Transverse colon (tissue), 4 donors: Measurements from ENCODE around the gene DOLK. TPM values are rescaled to one million over a fixed set of nuclear protein-coding genes. Genes with fewer than 3 reads are reported as not detected.

ENCODE experiments used
- DNase-seq: peaks from one replicate; pipeline ENCODE4 v3.0.0-alpha.2; 2019
- H3K27ac ChIP-seq, 4 donors: fragments of 200-600 bp; sonication (generic); 2 replicates each; pipeline ENCODE4 v1.5.1; 2016 to 2018; ENCODE audit warnings: inconsistent platforms in 4 of 4
- H3K27me3 ChIP-seq: fragments of 200-600 bp; sonication (generic); 2 replicates; pipeline ENCODE4 v1.5.1; 2017; ENCODE audit warnings: inconsistent platforms
- H3K36me3 ChIP-seq, 4 donors: fragments of 200-600 bp; sonication (generic); 2 replicates each; pipeline ENCODE4 v1.5.1; 2017 to 2019; ENCODE audit warnings: inconsistent platforms in 4 of 4
- H3K4me1 ChIP-seq, 4 donors: fragments of 200-600 bp; sonication (generic); 2 replicates each; pipeline ENCODE4 v1.5.1; 2017 to 2020; ENCODE audit warnings: inconsistent platforms in 4 of 4
- H3K4me3 ChIP-seq, 4 donors: fragments of 200-600 bp; sonication (generic); 1 replicate in 1 of 4; 2 replicates in 3 of 4; pipeline versions ENCODE4 v1.5.1 to v1.6.1; 2017 to 2019; ENCODE audit warnings: inconsistent platforms in 4 of 4
- H3K9me3 ChIP-seq, 2 donors: fragments of 200-600 bp; sonication (generic); 2 replicates each; pipeline ENCODE4 v1.5.1; 2017 to 2019; ENCODE audit warnings: inconsistent platforms in 2 of 2
- CTCF ChIP-seq, 5 experiments: fragments of 200-600 bp in 3 of 5; fragments of 450-650 bp in 2 of 5; sonication (generic) in 3 of 5; IDR thresholded peaks; 1 replicate in 2 of 5; 2 replicates in 3 of 5; pipeline ENCODE4 v1.5.1; 2016 to 2017; ENCODE audit warnings: antibody characterized with exemption in 5 of 5, inconsistent platforms in 3 of 5, mild to moderate bottlenecking in 2 of 5, moderate library complexity in 1 of 5
- EP300 ChIP-seq: sonication (generic); formaldehyde crosslinking; IDR thresholded peaks from one replicate; pipeline ENCODE4 v1.6.1; 2017; ENCODE audit warnings: antibody characterized with exemption, low read depth
- POLR2A ChIP-seq: fragments of 450-650 bp; IDR thresholded peaks from one replicate; pipeline ENCODE4 v1.6.1; 2016; ENCODE audit warnings: antibody characterized with exemption, mild to moderate bottlenecking, moderate library complexity
- POLR2AphosphoS5 ChIP-seq, 3 donors: sonication (generic); formaldehyde crosslinking; IDR thresholded peaks; one replicate each; pipeline ENCODE4 v1.6.1; 2016; ENCODE audit warnings: antibody characterized with exemption in 3 of 3
- WGBS, 2 donors: methylation state at CpG; one replicate each; pipeline ENCODE4 v1.1.5; 2018; ENCODE audit warnings: low coverage in 1 of 2; 5-methylcytosine and 5-hydroxymethylcytosine counted together
- in situ Hi-C, 4 donors: fragments of 200-750 bp; cut with MboI; loops; one replicate each; pipeline versions ENCODE4 v1.15.0 to v1.15.1; 2017; ENCODE audit warnings: low sequenced_read_pairs in 3 of 4, low pct_ligation_motif_present in 1 of 4, low pct_unique_long_range_greater_than_20kb in 1 of 4
- intact Hi-C: fragments of 100-400 bp; cut with DNase I; formaldehyde crosslinking; loops from one replicate; pipeline ENCODE4 v1.15.1; 2023; ENCODE audit warnings: low total_unique reads
- total RNA-seq, 4 donors: library from RNA; depleted of rRNA; stranded (reverse); fragments of >200 nt; gene quantifications; one replicate each; pipeline ENCODE4 v1.1.0, GENCODE V29; 2016

Gene DOLK
- total RNA-seq, 4 donors from 2014 or later: 9.2 to 20.6 (median 11.7) TPM

- intact Hi-C loops (no loop called here), in situ Hi-C loops (no loop called here)
- peaks cover 0 to 20% (median 8%) of the 10 kb centered on the region in 4 donors for H3K36me3 ChIP-seq
- H3K4me1 ChIP-seq: peaks cover 36 to 41% (median 38%) of the 10 kb centered on the region in 4 donors
- H3K27me3 ChIP-seq: no peaks in the 10 kb centered on the region
- no peak for DNase-seq
- 61% methylated on average over 8 of the region's 8 CpGs; no CpG with 5 or more reads in 1 of the 2 donors for WGBS, 2 donors
- no peaks in the 10 kb centered on the region for H3K9me3 ChIP-seq
- H3K27ac ChIP-seq: peak overlapping the region; percentile 22 to 68 (median 64)
- TF ChIP-seq CTCF (IDR thresholded peaks at IDR 0.05) (no peak), POLR2A (no peak), EP300 (no peak), POLR2AphosphoS5 (IDR thresholded peaks at IDR 0.05) (peak in 2 of 3 donors; percentile 16 to 32)
- no peak overlapping the region for H3K4me3 ChIP-seq
These were observed 35.8 kb downstream of the DOLK start for GRCh38 chr9:128911529-128912035.

- WGBS, 2 donors: 92% methylated on average over 6 of the region's 6 CpGs; no CpG with 5 or more reads in 1 of the 2 donors
- no peaks in the 10 kb centered on the region for H3K9me3 ChIP-seq
- H3K27ac ChIP-seq: peak overlapping the region; percentile 22 to 68 (median 64)
- peaks cover 0 to 20% (median 8%) of the 10 kb centered on the region in 4 donors for H3K36me3 ChIP-seq
- intact Hi-C loops: no loop called here
- in situ Hi-C loops: no loop called here
- TF ChIP-seq POLR2AphosphoS5 (IDR thresholded peaks at IDR 0.05): no peak
- TF ChIP-seq POLR2A: no peak
- no peak for TF ChIP-seq EP300
- TF ChIP-seq CTCF (IDR thresholded peaks at IDR 0.05): no peak
- H3K4me1 ChIP-seq: peaks cover 29 to 34% (median 31%) of the 10 kb centered on the region in 4 donors
- DNase-seq: no peak
- no peaks in the 10 kb centered on the region for H3K27me3 ChIP-seq
- no peak overlapping the region for H3K4me3 ChIP-seq
These were observed 36.5 kb downstream of the DOLK start for GRCh38 chr9:128910906-128911305.

GRCh38 chr9:128909859-128910258, 37.5 kb downstream of the DOLK start:
- peaks cover 0 to 20% (median 8%) of the 10 kb centered on the region in 4 donors for H3K36me3 ChIP-seq
- intact Hi-C loops (no loop called here), in situ Hi-C loops (no loop called here)
- H3K4me1 ChIP-seq: peaks cover 28 to 31% (median 30%) of the 10 kb centered on the region in 4 donors
- no peak overlapping the region for H3K4me3 ChIP-seq
- H3K27ac ChIP-seq: no peak overlapping the region
- no peak for TF ChIP-seq POLR2A
- TF ChIP-seq CTCF (IDR thresholded peaks at IDR 0.05): no peak
- TF ChIP-seq POLR2AphosphoS5 (IDR thresholded peaks at IDR 0.05): no peak
- no peak for TF ChIP-seq EP300
- WGBS, 2 donors: 84% methylated on average over 4 of the region's 4 CpGs; no CpG with 5 or more reads in 1 of the 2 donors
- H3K9me3 ChIP-seq: no peaks in the 10 kb centered on the region
- no peaks in the 10 kb centered on the region for H3K27me3 ChIP-seq
- no peak for DNase-seq

GRCh38 chr9:128908372-128908771, 39.0 kb downstream of the DOLK start:
- 97% methylated on average over 21 of the region's 24 CpGs; no CpG with 5 or more reads in 1 of the 2 donors for WGBS, 2 donors

More at GRCh38 chr9:128908372-128908771, 39.0 kb downstream of the DOLK start:
- TF ChIP-seq POLR2AphosphoS5 (IDR thresholded peaks at IDR 0.05): no peak
- Histone ChIP-seq H3K27me3 (no peaks in the 10 kb centered on the region), H3K9me3 (no peaks in the 10 kb centered on the region), H3K4me1 (peaks cover 25 to 28% (median 27%) of the 10 kb centered on the region in 4 donors), H3K36me3 (peaks cover 0 to 20% (median 8%) of the 10 kb centered on the region in 4 donors), H3K27ac (no peak overlapping the region), H3K4me3 (no peak overlapping the region)
- DNase-seq: no peak
- in situ Hi-C loops: no loop called here
- intact Hi-C loops: no loop called here
